ENCODE results near the gene NT5C2.

DNA sequence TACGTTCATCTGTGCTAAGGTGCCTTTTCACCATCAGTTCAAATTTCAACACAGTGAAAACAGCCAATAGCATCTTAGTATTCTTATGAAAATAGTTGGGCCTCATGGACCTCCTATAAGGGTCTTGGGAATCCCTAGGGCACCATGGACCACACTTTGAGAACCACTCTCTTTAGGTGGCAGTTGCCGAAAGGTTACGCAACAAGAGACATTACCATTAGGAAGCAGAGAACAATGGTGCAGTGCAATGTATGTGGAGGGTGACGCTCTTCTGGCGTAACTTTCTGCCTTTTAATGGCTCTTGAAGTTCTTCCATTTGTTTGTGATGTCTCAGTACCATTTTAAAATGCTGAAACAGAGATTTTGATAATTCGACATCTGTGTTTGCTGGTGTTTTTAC is 143.8 kb downstream of the NT5C2 start:
- TF ChIP-seq, protein P1, sequence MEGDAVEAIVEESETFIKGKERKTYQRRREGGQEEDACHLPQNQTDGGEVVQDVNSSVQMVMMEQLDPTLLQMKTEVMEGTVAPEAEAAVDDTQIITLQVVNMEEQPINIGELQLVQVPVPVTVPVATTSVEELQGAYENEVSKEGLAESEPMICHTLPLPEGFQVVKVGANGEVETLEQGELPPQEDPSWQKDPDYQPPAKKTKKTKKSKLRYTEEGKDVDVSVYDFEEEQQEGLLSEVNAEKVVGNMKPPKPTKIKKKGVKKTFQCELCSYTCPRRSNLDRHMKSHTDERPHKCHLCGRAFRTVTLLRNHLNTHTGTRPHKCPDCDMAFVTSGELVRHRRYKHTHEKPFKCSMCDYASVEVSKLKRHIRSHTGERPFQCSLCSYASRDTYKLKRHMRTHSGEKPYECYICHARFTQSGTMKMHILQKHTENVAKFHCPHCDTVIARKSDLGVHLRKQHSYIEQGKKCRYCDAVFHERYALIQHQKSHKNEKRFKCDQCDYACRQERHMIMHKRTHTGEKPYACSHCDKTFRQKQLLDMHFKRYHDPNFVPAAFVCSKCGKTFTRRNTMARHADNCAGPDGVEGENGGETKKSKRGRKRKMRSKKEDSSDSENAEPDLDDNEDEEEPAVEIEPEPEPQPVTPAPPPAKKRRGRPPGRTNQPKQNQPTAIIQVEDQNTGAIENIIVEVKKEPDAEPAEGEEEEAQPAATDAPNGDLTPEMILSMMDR (IDR thresholded peaks at IDR 0.05; ENCODE audit: low read depth, low read length): no peak
- TF ChIP-seq POLR2A (IDR thresholded peaks at IDR 0.05; ENCODE audit: extremely low read depth, insufficient read length): no peak
- TF ChIP-seq, protein P2, sequence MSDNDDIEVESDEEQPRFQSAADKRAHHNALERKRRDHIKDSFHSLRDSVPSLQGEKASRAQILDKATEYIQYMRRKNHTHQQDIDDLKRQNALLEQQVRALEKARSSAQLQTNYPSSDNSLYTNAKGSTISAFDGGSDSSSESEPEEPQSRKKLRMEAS (IDR thresholded peaks at IDR 0.05; ENCODE audit: low read depth, low read length): no peak

Data from NB4 (cell line).